SK-N-SH (cell line): ENCODE measurements around the gene CHAC1. TPM values are rescaled to one million over a fixed set of nuclear protein-coding genes. Genes with fewer than 3 reads are reported as not detected.

Experiments used
- CTCF ChIA-PET: fragments of 300-600, 350-600 bp; formaldehyde crosslinking; extraction: SDS; loops from one replicate; lab custom pipeline; 2021; lab: Yijun Ruan, JAX
- POLR2A ChIA-PET: fragments of 350-600 bp; sonication (Branson Sonifier 250); formaldehyde crosslinking; extraction: SDS; loops from one replicate; lab custom pipeline; 2020; ENCODE audit warnings: antibody characterized with exemption, inconsistent platforms; lab: Yijun Ruan, JAX
- DNase-seq: peaks from one replicate; pipeline ENCODE4 v3.0.0; 2012
- H2AFZ ChIP-seq: fragments of 200-600 bp; sonication (generic); 2 replicates; pipeline ENCODE4 v1.8.1; 2016; ENCODE audit warnings: antibody characterized with exemption, mild to moderate bottlenecking, low read depth
- H3F3A ChIP-seq: fragments of 200-600 bp; sonication (generic); replicated peaks from 2 replicates; pipeline ENCODE3; 2016; ENCODE audit warnings: antibody characterized with exemption, mild to moderate bottlenecking; ENCODE audit not compliant: insufficient read depth
- H3K27ac ChIP-seq, 2 experiments: fragments of 200-500 bp in 1 of 2; fragments of 200-600 bp in 1 of 2; sonication (Bioruptor generic) in 1 of 2; sonication (generic), shearing (Covaris generic) in 1 of 2; 2 replicates each; pipeline versions ENCODE4 v1.5.1 to v1.6.1; 2014 to 2016; ENCODE audit warnings: low read depth in 2 of 2, inconsistent platforms in 1 of 2, low read length in 1 of 2, mild to moderate bottlenecking in 1 of 2, mixed read lengths in 1 of 2
- H3K27me3 ChIP-seq: fragments of 200-600 bp; sonication (generic), shearing (Covaris generic); 2 replicates; pipeline ENCODE4 v1.6.1; 2016; ENCODE audit warnings: mixed run types; ENCODE audit not compliant: insufficient read depth
- H3K36me3 ChIP-seq, 2 experiments: fragments of 200-500 bp in 1 of 2; fragments of 200-600 bp in 1 of 2; sonication (Bioruptor generic) in 1 of 2; sonication (generic) in 1 of 2; replicated peaks in 1 of 2; 2 replicates each; pipeline versions ENCODE3 to v1.5.1; 2014 to 2016; ENCODE audit warnings: low read length in 1 of 2, mild to moderate bottlenecking in 1 of 2; ENCODE audit not compliant: insufficient read depth in 2 of 2, control insufficient read depth in 1 of 2
- H3K4me1 ChIP-seq, 2 experiments: fragments of 200-500 bp in 1 of 2; fragments of 200-600 bp in 1 of 2; sonication (Bioruptor generic) in 1 of 2; sonication (generic), shearing (Covaris generic) in 1 of 2; 2 replicates each; pipeline versions ENCODE4 v1.5.1 to v1.6.1; 2014 to 2016; ENCODE audit warnings: low read depth in 1 of 2, low read length in 1 of 2, mixed run types in 1 of 2; ENCODE audit not compliant: insufficient read depth in 2 of 2, control insufficient read depth in 1 of 2
- H3K4me2 ChIP-seq: fragments of 200-600 bp; sonication (generic), shearing (Covaris generic); 2 replicates; pipeline ENCODE4 v1.6.1; 2017; ENCODE audit warnings: mixed run types
- H3K4me3 ChIP-seq, 2 experiments: fragments of 200-500 bp in 1 of 2; fragments of 200-600 bp in 1 of 2; sonication (Bioruptor generic) in 1 of 2; sonication (generic), shearing (Covaris generic) in 1 of 2; 2 replicates each; pipeline versions ENCODE4 v1.5.1 to v1.8.1; 2014 to 2016; ENCODE audit warnings: low read depth in 2 of 2, inconsistent platforms in 1 of 2, low read length in 1 of 2, mild to moderate bottlenecking in 1 of 2, mixed read lengths in 1 of 2, moderate library complexity in 1 of 2
- H3K79me2 ChIP-seq: fragments of 200-600 bp; sonication (generic); 2 replicates; pipeline ENCODE4 v1.8.1; 2017; ENCODE audit warnings: mild to moderate bottlenecking; ENCODE audit not compliant: insufficient read depth
- H3K9ac ChIP-seq: fragments of 200-600 bp; sonication (generic); 2 replicates; pipeline ENCODE4 v1.6.1; 2017; ENCODE audit warnings: mixed run types
- H3K9me2 ChIP-seq: fragments of 200-600 bp; sonication (generic); 2 replicates; pipeline ENCODE4 v1.6.1; 2017; ENCODE audit warnings: mixed run types
- H3K9me3 ChIP-seq: fragments of 200-600 bp; sonication (generic); 2 replicates; pipeline ENCODE4 v1.6.1; 2017; ENCODE audit warnings: mixed run types, mild to moderate bottlenecking, moderate library complexity
- H4K20me1 ChIP-seq: fragments of 200-600 bp; sonication (generic); 2 replicates; pipeline ENCODE4 v1.6.1; 2017; ENCODE audit warnings: mild to moderate bottlenecking, mixed run types; ENCODE audit not compliant: insufficient read depth
- CHD2 ChIP-seq: fragments of 150-350 bp; IDR thresholded peaks from 2 replicates; pipeline ENCODE4 v1.6.1; 2018; ENCODE audit warnings: low read length; ENCODE audit not compliant: partially characterized antibody
- CTCF ChIP-seq: fragments of 200-600 bp; sonication (generic); IDR thresholded peaks from 2 replicates; pipeline ENCODE4 v1.6.1; 2017; ENCODE audit warnings: antibody characterized with exemption, mild to moderate bottlenecking, moderate library complexity
- ELF1 ChIP-seq: IDR thresholded peaks from 2 replicates; pipeline ENCODE4 v1.4.0; 2012
- EP300 ChIP-seq, 2 experiments: IDR thresholded peaks; 2 replicates each; pipeline versions ENCODE4 v1.4.0 to v1.6.1; 2012; ENCODE audit warnings: borderline replicate concordance in 1 of 2, low read depth in 1 of 2, low read length in 1 of 2
- FOXM1 ChIP-seq: IDR thresholded peaks from 2 replicates; pipeline ENCODE4 v1.4.0; 2012; ENCODE audit warnings: low read depth, mild to moderate bottlenecking
- GATA2 ChIP-seq: sonication (generic); formaldehyde crosslinking; IDR thresholded peaks from 2 replicates; pipeline ENCODE4 v1.5.0; 2020; ENCODE audit warnings: mild to moderate bottlenecking, missing genetic modification reagents
- IRF3 ChIP-seq: fragments of 150-350 bp; IDR thresholded peaks from 2 replicates; pipeline ENCODE4 v1.6.1; 2016; ENCODE audit warnings: mild to moderate bottlenecking, low read depth, low read length
- JUND ChIP-seq: IDR thresholded peaks from 2 replicates; pipeline ENCODE4 v1.4.0; 2012
- MAX ChIP-seq: IDR thresholded peaks from 2 replicates; pipeline ENCODE4 v1.4.0; 2012; ENCODE audit warnings: low read depth
- MEF2A ChIP-seq: IDR thresholded peaks from 2 replicates; pipeline ENCODE4 v1.4.0; 2012; ENCODE audit warnings: low read depth, borderline replicate concordance
- MXI1 ChIP-seq: IDR thresholded peaks from 2 replicates; pipeline ENCODE4 v1.6.1; 2012; ENCODE audit warnings: mild to moderate bottlenecking, low read depth, low read length, improper control_type of control experiment
- NRF1 ChIP-seq: IDR thresholded peaks from 2 replicates; pipeline ENCODE4 v1.6.1; 2012; ENCODE audit warnings: low read depth, mild to moderate bottlenecking, low read length
- PBX3 ChIP-seq: IDR thresholded peaks from 2 replicates; pipeline ENCODE4; 2012
- RAD21 ChIP-seq: IDR thresholded peaks from 2 replicates; pipeline ENCODE4 v1.6.1; 2012; ENCODE audit warnings: mild to moderate bottlenecking, low read length
- REST ChIP-seq: IDR thresholded peaks from 2 replicates; pipeline ENCODE4 v1.6.1; 2012; ENCODE audit warnings: mild to moderate bottlenecking, low read depth, low read length, moderate library complexity
- RFX5 ChIP-seq: IDR thresholded peaks from 2 replicates; pipeline ENCODE4 v1.6.1; 2012; ENCODE audit warnings: mild to moderate bottlenecking, improper control_type of control experiment, low read length
- RXRA ChIP-seq: IDR thresholded peaks from 2 replicates; pipeline ENCODE4 v1.4.0; 2012; ENCODE audit warnings: low read depth, mild to moderate bottlenecking, borderline replicate concordance
- SIN3A ChIP-seq: IDR thresholded peaks from 2 replicates; pipeline ENCODE4 v1.6.1; 2012; ENCODE audit warnings: low read depth, mild to moderate bottlenecking, low read length, moderate library complexity, borderline replicate concordance
- SMC3 ChIP-seq: IDR thresholded peaks from 2 replicates; pipeline ENCODE4 v1.6.1; 2012; ENCODE audit warnings: low read depth, low read length, improper control_type of control experiment
- TCF12 ChIP-seq: IDR thresholded peaks from 2 replicates; pipeline ENCODE4 v1.4.0; 2012
- WGBS: methylation state at CpG from one replicate; pipeline ENCODE4 v1.1.6; 2017; ENCODE audit warnings: low lambda C conversion rate; 5-methylcytosine and 5-hydroxymethylcytosine counted together
- polyA plus RNA-seq, 3 experiments: library from polyadenylated mRNA; depleted of rRNA; stranded (reverse); fragments of >200 nt; gene quantifications; 2 replicates each; pipeline ENCODE4 v1.2.3, GENCODE V29; 2012
- TF ChIP-seq, protein P1 (sequence below): IDR thresholded peaks from 2 replicates; pipeline ENCODE4 v1.4.0; 2012; ENCODE audit warnings: low read depth, borderline replicate concordance
- TF ChIP-seq, protein P2 (sequence below): fragments of 150-350 bp; IDR thresholded peaks from 2 replicates; pipeline ENCODE4 v1.6.1; 2017; ENCODE audit warnings: antibody characterized with exemption, low read length, low read depth, borderline replicate concordance

The CHAC1 gene
- polyA plus RNA-seq, 1 of the 3 experiments (the other 2 are of a cell fraction), result 9.3 TPM

DNA sequence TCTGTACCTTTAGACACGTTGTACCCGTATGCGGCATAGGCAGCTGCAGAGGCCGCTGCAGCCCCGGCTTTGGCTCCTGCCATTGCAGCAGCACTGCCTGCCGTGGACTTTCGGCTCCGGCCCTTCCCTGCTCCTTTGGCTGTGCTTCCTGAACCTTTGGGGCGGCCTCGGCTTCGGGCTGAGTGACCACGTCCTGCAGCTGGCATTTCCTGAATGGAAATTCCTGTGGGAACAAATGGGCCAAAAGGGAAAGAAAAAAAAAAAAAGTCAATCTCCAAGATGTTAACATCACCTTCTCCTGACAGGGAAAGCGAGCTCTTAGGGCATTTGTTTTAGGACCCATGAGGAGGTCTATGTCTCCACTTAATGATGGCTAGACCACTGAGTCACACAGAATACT is 29.6 kb downstream of the CHAC1 start (continued):
- TF ChIP-seq RXRA, result peak; percentile 37; the same call in 1 of the 2 replicates
- TF ChIP-seq GATA2 (CRISPR knock-in tag), result no peak
- TF ChIP-seq RAD21, result no peak
- TF ChIP-seq CTCF, result no peak
- TF ChIP-seq, protein P1, sequence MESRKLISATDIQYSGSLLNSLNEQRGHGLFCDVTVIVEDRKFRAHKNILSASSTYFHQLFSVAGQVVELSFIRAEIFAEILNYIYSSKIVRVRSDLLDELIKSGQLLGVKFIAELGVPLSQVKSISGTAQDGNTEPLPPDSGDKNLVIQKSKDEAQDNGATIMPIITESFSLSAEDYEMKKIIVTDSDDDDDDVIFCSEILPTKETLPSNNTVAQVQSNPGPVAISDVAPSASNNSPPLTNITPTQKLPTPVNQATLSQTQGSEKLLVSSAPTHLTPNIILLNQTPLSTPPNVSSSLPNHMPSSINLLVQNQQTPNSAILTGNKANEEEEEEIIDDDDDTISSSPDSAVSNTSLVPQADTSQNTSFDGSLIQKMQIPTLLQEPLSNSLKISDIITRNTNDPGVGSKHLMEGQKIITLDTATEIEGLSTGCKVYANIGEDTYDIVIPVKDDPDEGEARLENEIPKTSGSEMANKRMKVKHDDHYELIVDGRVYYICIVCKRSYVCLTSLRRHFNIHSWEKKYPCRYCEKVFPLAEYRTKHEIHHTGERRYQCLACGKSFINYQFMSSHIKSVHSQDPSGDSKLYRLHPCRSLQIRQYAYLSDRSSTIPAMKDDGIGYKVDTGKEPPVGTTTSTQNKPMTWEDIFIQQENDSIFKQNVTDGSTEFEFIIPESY, result no peak

DNA sequence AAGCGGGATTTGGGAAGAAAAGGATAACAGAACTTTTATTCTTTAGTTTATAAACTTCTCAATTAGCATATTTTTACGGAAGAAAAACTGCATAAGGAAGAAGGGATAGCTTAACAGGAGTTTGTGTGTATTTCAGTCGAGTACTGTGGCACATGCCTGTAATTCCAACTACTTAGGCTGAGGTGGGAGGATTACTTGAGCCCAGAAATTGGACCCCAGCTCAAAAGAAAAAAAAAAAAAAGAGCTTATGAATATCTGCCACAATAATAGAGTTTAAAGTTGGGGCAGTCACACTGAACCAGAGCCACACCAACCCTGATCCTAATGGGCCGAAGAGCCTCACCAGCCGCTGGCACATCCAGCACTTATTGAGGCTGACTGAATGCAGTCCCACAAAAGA is 31.1 kb downstream of the CHAC1 start:
- Histone ChIP-seq H2AFZ (no peak overlapping the region), H3K9ac (peak overlapping the region; percentile 23; the same call in 1 of the 2 replicates), H3F3A (peaks cover 52% of the 10 kb centered on the region), H3K4me3 (no peak overlapping the region), H3K9me2 (no peaks in the 10 kb centered on the region), H3K27me3 (no peaks in the 10 kb centered on the region), H3K4me2 (peak overlapping the region; percentile 21), H3K27ac (peak overlapping the region in 1 of 2 experiments; percentile 91; a peak in 2 of 4 replicates), H3K79me2 (no peaks in the 10 kb centered on the region), H3K4me1 (peaks cover 0 to 38% of the 10 kb centered on the region in 2 experiments; a peak in 2 of 4 replicates), H3K9me3 (no peaks in the 10 kb centered on the region), H4K20me1 (no peaks in the 10 kb centered on the region), H3K36me3 (peaks cover 61 to 65% of the 10 kb centered on the region in 2 experiments)
- CTCF ChIA-PET, result interaction anchor here (1.1 to 2.3 kb wide), 3 partner anchors 37 to 80 kb away, joined by 4 to 12 read pairs (median 6); no protein-coding TSS in a partner anchor
- 89% methylated on average over 5 of the region's 5 CpGs for WGBS
- POLR2A ChIA-PET, result no interaction called here
- DNase-seq, result no peak
- TF ChIP-seq PBX3 (no peak), EP300 (IDR thresholded peaks at IDR 0.05; ENCODE audit: borderline replicate concordance in 1 of 2, low read depth in 1 of 2, low read length in 1 of 2) (no peak), RXRA (no peak), MAX (no peak), RAD21 (no peak), FOXM1 (no peak), REST (no peak), TCF12 (no peak), NRF1 (no peak), MEF2A (no peak), SIN3A (no peak), SMC3 (no peak), RFX5 (no peak), MXI1 (no peak), CHD2 (no peak), IRF3 (no peak), ELF1 (no peak), JUND (no peak)
- TF ChIP-seq, protein P2, sequence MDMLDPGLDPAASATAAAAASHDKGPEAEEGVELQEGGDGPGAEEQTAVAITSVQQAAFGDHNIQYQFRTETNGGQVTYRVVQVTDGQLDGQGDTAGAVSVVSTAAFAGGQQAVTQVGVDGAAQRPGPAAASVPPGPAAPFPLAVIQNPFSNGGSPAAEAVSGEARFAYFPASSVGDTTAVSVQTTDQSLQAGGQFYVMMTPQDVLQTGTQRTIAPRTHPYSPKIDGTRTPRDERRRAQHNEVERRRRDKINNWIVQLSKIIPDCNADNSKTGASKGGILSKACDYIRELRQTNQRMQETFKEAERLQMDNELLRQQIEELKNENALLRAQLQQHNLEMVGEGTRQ, result no peak
